Neural cell (in vitro differentiated cells): Measurements from ENCODE around the gene ATN1.

ENCODE experiments used
- EZH2 ChIP-seq: fragments of 200-600, 300-800 bp; shearing (Covaris generic), sonication (generic); IDR thresholded peaks from 2 replicates; pipeline ENCODE4 v1.6.1; 2014; ENCODE audit warnings: antibody characterized with exemption, low read length, borderline replicate concordance, mild to moderate bottlenecking; ENCODE audit not compliant: insufficient read depth, poor library complexity, severe bottlenecking
- REST ChIP-seq: IDR thresholded peaks from 2 replicates; pipeline ENCODE4 v1.6.1; 2012; ENCODE audit warnings: borderline replicate concordance
- SMC3 ChIP-seq: fragments of 450-650 bp; conservative IDR thresholded peaks from 2 replicates; pipeline ENCODE4 v1.6.1; 2014; ENCODE audit warnings: antibody characterized with exemption, mild to moderate bottlenecking, moderate library complexity; ENCODE audit not compliant: poor library complexity
- TAF1 ChIP-seq: IDR thresholded peaks from 2 replicates; pipeline ENCODE4 v1.6.1; 2012; ENCODE audit warnings: low read depth
- TF ChIP-seq, protein P1 (sequence below): fragments of 450-650 bp; IDR thresholded peaks from 2 replicates; pipeline ENCODE4 v1.5.1; 2014; ENCODE audit warnings: antibody characterized with exemption, mild to moderate bottlenecking, moderate library complexity; ENCODE audit not compliant: poor library complexity, severe bottlenecking

DNA sequence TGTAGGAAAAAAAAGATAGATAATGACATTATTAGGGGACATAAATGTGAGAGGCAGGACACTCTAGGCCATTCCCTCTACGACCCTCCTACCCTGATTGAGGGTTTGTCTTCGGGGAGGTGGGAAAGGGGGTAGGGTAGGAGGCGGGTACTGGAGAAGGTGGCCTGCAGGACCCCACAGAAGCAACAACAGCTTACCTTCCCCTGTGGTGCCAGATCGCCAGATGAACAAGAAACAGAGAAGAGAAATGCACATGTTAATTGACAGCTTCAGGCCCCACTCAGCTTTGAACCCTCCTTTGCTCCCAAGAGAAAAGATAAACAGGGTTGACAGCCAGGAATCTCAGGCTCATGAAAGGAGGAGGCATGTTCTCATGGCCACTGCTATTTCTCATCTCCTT, 38.0 kb downstream of the ATN1 start:
- no peak for TF ChIP-seq SMC3
- TF ChIP-seq, protein P1, sequence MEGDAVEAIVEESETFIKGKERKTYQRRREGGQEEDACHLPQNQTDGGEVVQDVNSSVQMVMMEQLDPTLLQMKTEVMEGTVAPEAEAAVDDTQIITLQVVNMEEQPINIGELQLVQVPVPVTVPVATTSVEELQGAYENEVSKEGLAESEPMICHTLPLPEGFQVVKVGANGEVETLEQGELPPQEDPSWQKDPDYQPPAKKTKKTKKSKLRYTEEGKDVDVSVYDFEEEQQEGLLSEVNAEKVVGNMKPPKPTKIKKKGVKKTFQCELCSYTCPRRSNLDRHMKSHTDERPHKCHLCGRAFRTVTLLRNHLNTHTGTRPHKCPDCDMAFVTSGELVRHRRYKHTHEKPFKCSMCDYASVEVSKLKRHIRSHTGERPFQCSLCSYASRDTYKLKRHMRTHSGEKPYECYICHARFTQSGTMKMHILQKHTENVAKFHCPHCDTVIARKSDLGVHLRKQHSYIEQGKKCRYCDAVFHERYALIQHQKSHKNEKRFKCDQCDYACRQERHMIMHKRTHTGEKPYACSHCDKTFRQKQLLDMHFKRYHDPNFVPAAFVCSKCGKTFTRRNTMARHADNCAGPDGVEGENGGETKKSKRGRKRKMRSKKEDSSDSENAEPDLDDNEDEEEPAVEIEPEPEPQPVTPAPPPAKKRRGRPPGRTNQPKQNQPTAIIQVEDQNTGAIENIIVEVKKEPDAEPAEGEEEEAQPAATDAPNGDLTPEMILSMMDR = no peak
- no peak for TF ChIP-seq TAF1
- TF ChIP-seq EZH2 = no peak
- no peak for TF ChIP-seq REST
